Measurements from ENCODE around the gene MYRF. TPM values are rescaled to one million over a fixed set of nuclear protein-coding genes. Genes with fewer than 3 reads are reported as not detected.
A peak's percentile ranks its signal among the peaks of the same experiment; 100 is the strongest.

Gene MYRF
- total and polyA plus RNA-seq, 9 of the 15 experiments (the other 6 are each of a cell fraction or from before 2014, with no cell fraction given), result 2.3 to 25.8 (median 7.1) TPM

GRCh38 chr11:61834278-61835048 lies 82.0 kb downstream of the MYRF start (continued):
- 0 out of 2 replicates have a peak, but pooled peaks have one; percentile 57 for TF ChIP-seq HINFP (tag; conservative IDR thresholded peaks at IDR 0.05; ENCODE audit: low read depth)
- TF ChIP-seq ZFX (CRISPR knock-in tag; IDR thresholded peaks at IDR 0.05), result peak; percentile 61
- TF ChIP-seq ZNF253 (CRISPR knock-in tag; conservative IDR thresholded peaks at IDR 0.05), result no peak
- no peak for TF ChIP-seq RERE (CRISPR knock-in tag; IDR thresholded peaks at IDR 0.05; ENCODE audit: borderline replicate concordance)
- no peak for TF ChIP-seq FOXK1 (CRISPR knock-in tag; IDR thresholded peaks at IDR 0.05; ENCODE audit: borderline replicate concordance)
- peak; percentile 83 for TF ChIP-seq ZNF175 (CRISPR knock-in tag; IDR thresholded peaks at IDR 0.05; ENCODE audit: low read depth)
- TF ChIP-seq NEUROD1 (IDR thresholded peaks at IDR 0.05; ENCODE audit: borderline replicate concordance, low read depth, low read length, partially characterized antibody), result peak; percentile 68
- no peak for TF ChIP-seq ZNF282 (CRISPR knock-in tag; IDR thresholded peaks at IDR 0.05)
- TF ChIP-seq NFATC3 (IDR thresholded peaks at IDR 0.05), result no peak
- TF ChIP-seq CGGBP1 (CRISPR knock-in tag; IDR thresholded peaks at IDR 0.05), result no peak
- no peak for TF ChIP-seq FOXP1 (CRISPR knock-in tag; IDR thresholded peaks at IDR 0.05)

Data from K562 (cell line).